ENCODE results near the gene KANSL1. TPM values are rescaled to one million over a fixed set of nuclear protein-coding genes. Genes with fewer than 3 reads are reported as not detected.
"Not testable (repeated sequence)": the region's sequence is repeated elsewhere in the genome, so short reads cannot be mapped to it uniquely, and the experiment has no call there.

The KANSL1 gene
- total RNA-seq, 1 donor from 2014 or later: 191 TPM

GRCh38 chr17:46020998-46021397, 172.2 kb downstream of the KANSL1 start:
- no peak for TF ChIP-seq CTCF (IDR thresholded peaks at IDR 0.05; ENCODE audit: partially characterized antibody, unreplicated experiment)
- Mint-ChIP-seq H3K4me3 (ENCODE audit: unreplicated experiment) (no peak overlapping the region), H3K36me3 (ENCODE audit: unreplicated experiment) (peaks cover 11% of the 10 kb centered on the region), H3K9me3 (ENCODE audit: unreplicated experiment) (peaks cover 3% of the 10 kb centered on the region), H3K27me3 (ENCODE audit: unreplicated experiment) (peaks cover 9% of the 10 kb centered on the region), H3K27ac (ENCODE audit: unreplicated experiment) (no peak overlapping the region), H3K4me1 (ENCODE audit: low read depth, unreplicated experiment) (peaks cover 15% of the 10 kb centered on the region)
- no peak for DNase-seq

GRCh38 chr17:46020023-46020761, 173.0 kb downstream of the KANSL1 start:
- peaks cover 11% of the 10 kb centered on the region for H3K36me3 Mint-ChIP-seq (ENCODE audit: unreplicated experiment)
- no peak overlapping the region for H3K27ac Mint-ChIP-seq (ENCODE audit: unreplicated experiment)
- H3K27me3 Mint-ChIP-seq (ENCODE audit: unreplicated experiment): peaks cover 5% of the 10 kb centered on the region
- DNase-seq: no peak
- peaks cover 11% of the 10 kb centered on the region for H3K4me1 Mint-ChIP-seq (ENCODE audit: low read depth, unreplicated experiment)
- peaks cover 3% of the 10 kb centered on the region for H3K9me3 Mint-ChIP-seq (ENCODE audit: unreplicated experiment)
- H3K4me3 Mint-ChIP-seq (ENCODE audit: unreplicated experiment): no peak overlapping the region
- no peak for TF ChIP-seq CTCF (IDR thresholded peaks at IDR 0.05; ENCODE audit: partially characterized antibody, unreplicated experiment)

GRCh38 chr17:46019408-46019925, 173.8 kb downstream of the KANSL1 start:
- not testable (repeated sequence) for H3K27me3 Mint-ChIP-seq (ENCODE audit: unreplicated experiment); H3K9me3 Mint-ChIP-seq (ENCODE audit: unreplicated experiment); H3K27ac Mint-ChIP-seq (ENCODE audit: unreplicated experiment); DNase-seq; H3K4me1 Mint-ChIP-seq (ENCODE audit: low read depth, unreplicated experiment); H3K4me3 Mint-ChIP-seq (ENCODE audit: unreplicated experiment)
- peaks cover 11% of the 10 kb centered on the region for H3K36me3 Mint-ChIP-seq (ENCODE audit: unreplicated experiment)

- Mint-ChIP-seq H3K4me3 (ENCODE audit: unreplicated experiment) (no peak overlapping the region), H3K36me3 (ENCODE audit: unreplicated experiment) (peaks cover 6% of the 10 kb centered on the region), H3K9me3 (ENCODE audit: unreplicated experiment) (peaks cover 4% of the 10 kb centered on the region), H3K4me1 (ENCODE audit: low read depth, unreplicated experiment) (peaks cover 4% of the 10 kb centered on the region), H3K27me3 (ENCODE audit: unreplicated experiment) (peaks cover 10% of the 10 kb centered on the region), H3K27ac (ENCODE audit: unreplicated experiment) (no peak overlapping the region)
- TF ChIP-seq CTCF (IDR thresholded peaks at IDR 0.05; ENCODE audit: partially characterized antibody, unreplicated experiment): no peak
- DNase-seq: no peak
Measured at GRCh38 chr17:46013502-46014165, 179.6 kb downstream of the KANSL1 start.

- Mint-ChIP-seq H3K27ac (ENCODE audit: unreplicated experiment) (no peak overlapping the region), H3K27me3 (ENCODE audit: unreplicated experiment) (peaks cover 8% of the 10 kb centered on the region), H3K9me3 (ENCODE audit: unreplicated experiment) (peaks cover 4% of the 10 kb centered on the region), H3K36me3 (ENCODE audit: unreplicated experiment) (peaks cover under 1% of the 10 kb centered on the region), H3K4me3 (ENCODE audit: unreplicated experiment) (no peak overlapping the region), H3K4me1 (ENCODE audit: low read depth, unreplicated experiment) (peaks cover 4% of the 10 kb centered on the region)
- no peak for DNase-seq
- TF ChIP-seq CTCF (IDR thresholded peaks at IDR 0.05; ENCODE audit: partially characterized antibody, unreplicated experiment): no peak
Measured at GRCh38 chr17:46013127-46013501, 180.1 kb downstream of the KANSL1 start.
